ENCODE results near the gene CDH12. TPM values are rescaled to one million over a fixed set of nuclear protein-coding genes. Genes with fewer than 3 reads are reported as not detected.

Gene CDH12
- total RNA-seq, 1 experiment from 2014 or later: 2.3 TPM

DNA sequence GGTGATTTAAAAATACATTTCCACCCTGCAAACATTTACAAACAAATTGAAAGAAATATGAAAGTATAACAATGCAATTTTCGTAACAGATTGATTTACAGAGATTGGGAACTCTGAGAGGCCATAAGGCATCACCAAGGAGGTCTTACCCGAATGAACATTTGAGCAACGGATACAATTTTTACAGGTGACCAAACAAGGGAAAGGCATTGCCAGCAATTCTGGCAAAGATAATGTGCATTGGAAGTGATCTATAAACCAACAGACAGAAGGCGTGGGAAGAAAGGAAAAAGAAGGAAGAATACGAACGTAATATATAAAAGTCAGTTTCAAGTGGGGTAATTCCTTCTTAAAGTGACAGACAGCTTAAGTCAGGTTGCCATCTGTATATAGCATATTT is 295.9 kb downstream of the CDH12 start:
- no peaks in the 10 kb centered on the region for H3K36me3 Mint-ChIP-seq (ENCODE audit: insufficient read depth, unreplicated experiment)
- no peak overlapping the region for H3K4me3 Mint-ChIP-seq (ENCODE audit: low read depth, unreplicated experiment)
- no peaks in the 10 kb centered on the region for H3K27me3 Mint-ChIP-seq (ENCODE audit: unreplicated experiment)
- intact Hi-C loops (cut with micrococcal nuclease; ENCODE audit: unreplicated experiment): no loop called here
- BruUV-seq (replicated peaks): no TSS peak
- TF ChIP-seq, protein P1, sequence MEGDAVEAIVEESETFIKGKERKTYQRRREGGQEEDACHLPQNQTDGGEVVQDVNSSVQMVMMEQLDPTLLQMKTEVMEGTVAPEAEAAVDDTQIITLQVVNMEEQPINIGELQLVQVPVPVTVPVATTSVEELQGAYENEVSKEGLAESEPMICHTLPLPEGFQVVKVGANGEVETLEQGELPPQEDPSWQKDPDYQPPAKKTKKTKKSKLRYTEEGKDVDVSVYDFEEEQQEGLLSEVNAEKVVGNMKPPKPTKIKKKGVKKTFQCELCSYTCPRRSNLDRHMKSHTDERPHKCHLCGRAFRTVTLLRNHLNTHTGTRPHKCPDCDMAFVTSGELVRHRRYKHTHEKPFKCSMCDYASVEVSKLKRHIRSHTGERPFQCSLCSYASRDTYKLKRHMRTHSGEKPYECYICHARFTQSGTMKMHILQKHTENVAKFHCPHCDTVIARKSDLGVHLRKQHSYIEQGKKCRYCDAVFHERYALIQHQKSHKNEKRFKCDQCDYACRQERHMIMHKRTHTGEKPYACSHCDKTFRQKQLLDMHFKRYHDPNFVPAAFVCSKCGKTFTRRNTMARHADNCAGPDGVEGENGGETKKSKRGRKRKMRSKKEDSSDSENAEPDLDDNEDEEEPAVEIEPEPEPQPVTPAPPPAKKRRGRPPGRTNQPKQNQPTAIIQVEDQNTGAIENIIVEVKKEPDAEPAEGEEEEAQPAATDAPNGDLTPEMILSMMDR (IDR thresholded peaks at IDR 0.05; ENCODE audit: unreplicated experiment): no peak
- no peak overlapping the region for H3K27ac Mint-ChIP-seq (ENCODE audit: unreplicated experiment)
- no peaks in the 10 kb centered on the region for H3K4me1 Mint-ChIP-seq (ENCODE audit: low read depth, unreplicated experiment)
- peaks cover 3% of the 10 kb centered on the region for H3K9me3 Mint-ChIP-seq (ENCODE audit: low read depth, unreplicated experiment)
- CTCF ChIA-PET: no interaction called here
- no peak for DNase-seq

DNA sequence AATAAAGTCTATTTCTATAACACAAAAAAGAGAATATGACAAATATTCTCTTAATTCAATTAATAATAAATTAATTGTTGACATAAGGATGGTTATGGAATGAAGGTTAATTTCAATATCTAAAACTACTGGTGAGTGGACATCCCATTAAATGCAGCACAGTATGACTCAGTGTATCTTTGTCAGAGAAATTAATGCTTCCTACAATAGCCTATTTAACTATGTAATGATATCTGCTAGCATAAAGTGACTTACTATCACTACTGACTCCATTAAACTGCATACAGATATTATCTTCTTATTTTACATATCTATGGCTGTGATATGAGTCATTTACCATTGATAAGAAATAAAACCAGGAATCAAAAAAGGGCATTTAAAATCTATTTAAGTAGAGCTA is 298.7 kb downstream of the CDH12 start:
- DNase-seq: no peak
- no peak overlapping the region for H3K27ac Mint-ChIP-seq (ENCODE audit: unreplicated experiment)
- H3K36me3 Mint-ChIP-seq (ENCODE audit: insufficient read depth, unreplicated experiment): no peaks in the 10 kb centered on the region
- no peak overlapping the region for H3K4me3 Mint-ChIP-seq (ENCODE audit: low read depth, unreplicated experiment)
- CTCF ChIA-PET: no interaction called here
- H3K4me1 Mint-ChIP-seq (ENCODE audit: low read depth, unreplicated experiment): peaks cover 7% of the 10 kb centered on the region
- intact Hi-C loops (cut with micrococcal nuclease; ENCODE audit: unreplicated experiment): no loop called here
- TF ChIP-seq, protein P1 (IDR thresholded peaks at IDR 0.05; ENCODE audit: unreplicated experiment): no peak
- H3K27me3 Mint-ChIP-seq (ENCODE audit: unreplicated experiment): no peaks in the 10 kb centered on the region
- BruUV-seq (replicated peaks): no TSS peak
- peaks cover 11% of the 10 kb centered on the region for H3K9me3 Mint-ChIP-seq (ENCODE audit: low read depth, unreplicated experiment)

DNA sequence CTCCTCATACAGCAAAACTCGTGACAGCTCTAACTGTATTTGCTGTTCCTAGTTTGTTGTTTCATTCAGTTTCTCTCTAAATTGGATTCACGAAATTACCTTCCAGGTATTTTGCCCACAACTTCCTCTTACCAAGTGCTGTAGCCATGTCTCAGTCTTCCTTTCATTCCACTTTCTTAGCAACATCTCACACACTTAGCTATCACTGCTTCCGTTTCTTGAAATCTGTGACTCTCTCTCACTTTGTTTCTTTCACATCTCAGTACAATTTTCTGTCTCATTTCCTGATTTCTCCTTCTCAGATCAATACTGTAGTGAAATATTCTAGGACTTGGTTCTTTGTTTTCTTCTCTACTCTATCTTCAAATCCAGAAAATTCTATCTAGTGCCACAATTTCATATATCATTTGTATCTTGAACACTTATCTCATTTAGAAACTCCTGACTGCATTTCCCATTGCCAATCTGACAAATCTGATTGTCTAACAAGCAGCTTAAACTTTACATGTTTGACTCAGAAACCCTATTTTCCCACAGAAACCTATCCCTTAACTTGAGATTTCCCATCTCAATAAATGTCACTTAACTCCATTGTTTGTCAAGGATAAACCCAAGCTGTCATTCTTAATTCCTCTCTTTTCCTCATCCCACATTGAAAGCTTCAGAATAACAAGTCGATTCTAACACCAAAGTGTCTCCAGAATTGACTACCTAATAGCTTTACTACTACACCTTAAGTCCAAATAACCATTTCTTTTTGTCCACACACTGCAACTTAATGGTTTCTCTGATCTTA is 303.1 kb downstream of the CDH12 start:
- H3K4me3 Mint-ChIP-seq (ENCODE audit: low read depth, unreplicated experiment): no peak overlapping the region
- CTCF ChIA-PET: no interaction called here
- no TSS peak for BruUV-seq (replicated peaks)
- no peaks in the 10 kb centered on the region for H3K27me3 Mint-ChIP-seq (ENCODE audit: unreplicated experiment)
- H3K27ac Mint-ChIP-seq (ENCODE audit: unreplicated experiment): no peak overlapping the region
- no peaks in the 10 kb centered on the region for H3K36me3 Mint-ChIP-seq (ENCODE audit: insufficient read depth, unreplicated experiment)
- TF ChIP-seq, protein P1 (IDR thresholded peaks at IDR 0.05; ENCODE audit: unreplicated experiment): no peak
- intact Hi-C loops (cut with micrococcal nuclease; ENCODE audit: unreplicated experiment): no loop called here
- peaks cover 8% of the 10 kb centered on the region for H3K9me3 Mint-ChIP-seq (ENCODE audit: low read depth, unreplicated experiment)
- no peak for DNase-seq
- H3K4me1 Mint-ChIP-seq (ENCODE audit: low read depth, unreplicated experiment): peaks cover 7% of the 10 kb centered on the region

DNA sequence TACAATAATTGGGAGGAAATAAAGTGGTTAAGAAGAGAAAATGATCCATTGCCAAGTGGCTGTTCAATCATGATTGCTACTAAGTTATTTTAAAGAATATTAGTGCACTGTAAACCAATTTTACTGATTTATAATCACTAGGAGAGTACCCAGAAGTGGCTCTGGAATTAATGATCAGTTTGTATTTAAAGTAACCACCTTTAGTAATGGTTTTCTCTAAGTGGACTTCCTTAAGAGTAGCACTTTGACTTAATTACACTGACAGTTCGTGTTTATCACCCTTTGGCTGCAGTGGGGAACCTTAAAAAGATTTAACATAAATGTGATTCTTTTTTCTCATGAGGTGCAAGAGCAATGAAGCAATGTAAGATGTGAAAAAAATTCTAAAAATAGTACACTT is 310.8 kb downstream of the CDH12 start:
- no peaks in the 10 kb centered on the region for H3K4me1 Mint-ChIP-seq (ENCODE audit: low read depth, unreplicated experiment)
- H3K4me3 Mint-ChIP-seq (ENCODE audit: low read depth, unreplicated experiment): no peak overlapping the region
- no peak overlapping the region for H3K27ac Mint-ChIP-seq (ENCODE audit: unreplicated experiment)
- peaks cover 3% of the 10 kb centered on the region for H3K9me3 Mint-ChIP-seq (ENCODE audit: low read depth, unreplicated experiment)
- BruUV-seq (replicated peaks): no TSS peak
- no peaks in the 10 kb centered on the region for H3K36me3 Mint-ChIP-seq (ENCODE audit: insufficient read depth, unreplicated experiment)
- intact Hi-C loops (cut with micrococcal nuclease; ENCODE audit: unreplicated experiment): no loop called here
- no peaks in the 10 kb centered on the region for H3K27me3 Mint-ChIP-seq (ENCODE audit: unreplicated experiment)
- CTCF ChIA-PET: no interaction called here
- no peak for DNase-seq
- TF ChIP-seq, protein P1 (IDR thresholded peaks at IDR 0.05; ENCODE audit: unreplicated experiment): no peak
